Esophagus muscularis mucosa (tissue), 4 donors: ENCODE data around the gene HM13. TPM values are rescaled to one million over a fixed set of nuclear protein-coding genes. Genes with fewer than 3 reads are reported as not detected.

ENCODE experiments used
- DNase-seq: peaks from one replicate; pipeline ENCODE4 v3.0.0-alpha.2; 2017; ENCODE audit errors: extremely low spot score
- H3K27ac ChIP-seq, 4 donors: fragments of 200-600 bp; sonication (generic); replicated peaks in 1 of 4; 1 replicate in 3 of 4; 2 replicates in 1 of 4; pipeline ENCODE4 v1.5.1; 2016 to 2019; ENCODE audit warnings: mild to moderate bottlenecking in 1 of 4
- H3K27me3 ChIP-seq, 4 donors: fragments of 200-600 bp; sonication (generic); one replicate each; pipeline versions ENCODE4 v1.5.1 to v1.6.0; 2016 to 2019
- H3K36me3 ChIP-seq, 4 donors: fragments of 200-600 bp; sonication (generic); one replicate each; pipeline ENCODE4 v1.5.1; 2016 to 2019
- H3K4me1 ChIP-seq, 4 donors: fragments of 200-600 bp; sonication (generic); one replicate each; pipeline ENCODE4 v1.5.1; 2016 to 2019
- H3K4me3 ChIP-seq, 4 donors: fragments of 200-600 bp; sonication (generic); 1 replicate in 2 of 4; 2 replicates in 2 of 4; pipeline ENCODE4 v1.5.1; 2016 to 2019; ENCODE audit warnings: mild to moderate bottlenecking in 4 of 4, moderate library complexity in 1 of 4
- H3K9me3 ChIP-seq, 4 donors: fragments of 200-600 bp; sonication (generic); 1 replicate in 3 of 4; 2 replicates in 1 of 4; pipeline ENCODE4 v1.5.1; 2016 to 2019
- CTCF ChIP-seq, 3 experiments: fragments of 200-600 bp in 2 of 3; fragments of 450-650 bp in 1 of 3; sonication (generic) in 2 of 3; IDR thresholded peaks; one replicate each; pipeline ENCODE4 v1.5.1; 2017 to 2019; ENCODE audit warnings: antibody characterized with exemption in 3 of 3, mild to moderate bottlenecking in 2 of 3, moderate library complexity in 1 of 3
- EP300 ChIP-seq: sonication (generic); formaldehyde crosslinking; IDR thresholded peaks from one replicate; pipeline ENCODE4 v1.6.1; 2017; ENCODE audit warnings: antibody characterized with exemption
- POLR2A ChIP-seq: fragments of 450-650 bp; IDR thresholded peaks from one replicate; pipeline ENCODE4 v1.6.1; 2017; ENCODE audit warnings: antibody characterized with exemption, moderate library complexity, mild to moderate bottlenecking, low read depth
- POLR2AphosphoS5 ChIP-seq, 2 donors: sonication (generic); formaldehyde crosslinking; IDR thresholded peaks; one replicate each; pipeline ENCODE4 v1.6.1; 2017; ENCODE audit warnings: antibody characterized with exemption in 2 of 2
- WGBS: methylation state at CpG from one replicate; pipeline ENCODE4 v1.1.5; 2018; 5-methylcytosine and 5-hydroxymethylcytosine counted together
- intact Hi-C: fragments of 100-400 bp; cut with DNase I; formaldehyde crosslinking; loops from one replicate; pipeline ENCODE4 v1.15.1; 2023
- total RNA-seq, 4 donors: library from RNA; depleted of rRNA; stranded (reverse); fragments of >200 nt; gene quantifications; one replicate each; pipeline versions ENCODE4 v1.1.0 to v1.2.1, GENCODE V29; 2016

Gene HM13
- total RNA-seq, 4 donors from 2014 or later = 41.5 to 67.7 (median 47.6) TPM

GRCh38 chr20:31490752-31491151, 23.5 kb upstream of the HM13 start:
- no peaks in the 10 kb centered on the region for H3K27me3 ChIP-seq
- H3K4me1 ChIP-seq = peaks cover 2 to 12% (median 12%) of the 10 kb centered on the region in 4 donors
- no peaks in the 10 kb centered on the region for H3K9me3 ChIP-seq
- H3K4me3 ChIP-seq = no peak overlapping the region
- H3K36me3 ChIP-seq = no peaks in the 10 kb centered on the region
- DNase-seq = no peak
- TF ChIP-seq POLR2AphosphoS5 (IDR thresholded peaks at IDR 0.05) (no peak), CTCF (IDR thresholded peaks at IDR 0.05) (no peak), EP300 (no peak), POLR2A (no peak)
- no peak overlapping the region for H3K27ac ChIP-seq
- intact Hi-C loops = no loop called here
- 84% methylated on average over 3 of the region's 3 CpGs for WGBS

GRCh38 chr20:31494131-31494530, 20.1 kb upstream of the HM13 start:
- no peaks in the 10 kb centered on the region for H3K36me3 ChIP-seq
- H3K9me3 ChIP-seq = no peaks in the 10 kb centered on the region
- 54% methylated on average over 2 of the region's 2 CpGs for WGBS
- TF ChIP-seq POLR2A = no peak
- TF ChIP-seq CTCF (IDR thresholded peaks at IDR 0.05) = peak in 2 of 3 experiments; percentile 28 to 38
- H3K27ac ChIP-seq = no peak overlapping the region
- H3K27me3 ChIP-seq = no peaks in the 10 kb centered on the region
- no peak for DNase-seq
- H3K4me1 ChIP-seq = peaks cover 8 to 25% (median 19%) of the 10 kb centered on the region in 4 donors
- H3K4me3 ChIP-seq = no peak overlapping the region
- intact Hi-C loops = no loop called here

GRCh38 chr20:31496761-31497295, 17.4 kb upstream of the HM13 start:
- intact Hi-C loops = no loop called here
- no peak for DNase-seq
- Histone ChIP-seq H3K27ac (peak overlapping the region; percentile 55 to 72 (median 68)), H3K27me3 (no peaks in the 10 kb centered on the region), H3K36me3 (no peaks in the 10 kb centered on the region), H3K4me1 (peaks cover 8 to 25% (median 19%) of the 10 kb centered on the region in 4 donors), H3K9me3 (no peaks in the 10 kb centered on the region), H3K4me3 (peak overlapping the region; percentile 28 to 47 (median 32))
- WGBS = 20% methylated on average over 15 of the region's 15 CpGs
- TF ChIP-seq CTCF (IDR thresholded peaks at IDR 0.05) (no peak), POLR2AphosphoS5 (IDR thresholded peaks at IDR 0.05) (peak; percentile 44 to 58)

- H3K4me3 ChIP-seq = no peak overlapping the region
- intact Hi-C loops = no loop called here
- H3K4me1 ChIP-seq = peaks cover 8 to 28% (median 22%) of the 10 kb centered on the region in 4 donors
- 31% methylated on average over 6 of the region's 6 CpGs for WGBS
- peak overlapping the region in 3 of 4 donors; percentile 55 to 72 (median 66) for H3K27ac ChIP-seq
- H3K36me3 ChIP-seq = no peaks in the 10 kb centered on the region
- H3K9me3 ChIP-seq = no peaks in the 10 kb centered on the region
- no peaks in the 10 kb centered on the region for H3K27me3 ChIP-seq
- TF ChIP-seq EP300 (no peak), POLR2A (no peak), POLR2AphosphoS5 (IDR thresholded peaks at IDR 0.05) (no peak), CTCF (IDR thresholded peaks at IDR 0.05) (no peak)
- DNase-seq = no peak
Observed at GRCh38 chr20:31497838-31498540, 16.3 kb upstream of the HM13 start.
